Muscle of arm (tissue), 12 donors: ENCODE results near the gene SGPL1. TPM values are rescaled to one million over a fixed set of nuclear protein-coding genes. Genes with fewer than 3 reads are reported as not detected.

Experiments
- DNase-seq: peaks from one replicate; pipeline ENCODE4 v3.0.0-alpha.2; 2013
- polyA plus RNA-seq, 12 donors: library from polyadenylated mRNA; unstranded; fragments of 120-200 nt; gene quantifications; one replicate each; pipeline ENCODE4 v1.2.1, GENCODE V29; 2013; ENCODE audit not compliant: insufficient read length in 12 of 12

The SGPL1 gene
- polyA plus RNA-seq, 12 donors: 22.8 to 33.0 (median 25.1) TPM; not detected in 1

- DNase-seq: no peak
Observed at GRCh38 chr10:70905071-70906021, 89.6 kb downstream of the SGPL1 start.

GRCh38 chr10:70906031-70906783, 90.5 kb downstream of the SGPL1 start:
- DNase-seq: no peak

- no peak for DNase-seq
Observed at GRCh38 chr10:70906953-70907636, 91.3 kb downstream of the SGPL1 start.

- DNase-seq: no peak
Observed at GRCh38 chr10:70907637-70908405, 92.1 kb downstream of the SGPL1 start.

GRCh38 chr10:70908406-70909296, 92.9 kb downstream of the SGPL1 start:
- no peak for DNase-seq

GRCh38 chr10:70909326-70909935, 93.7 kb downstream of the SGPL1 start:
- no peak for DNase-seq

- no peak for DNase-seq
Observed at GRCh38 chr10:70910486-70911341, 95.0 kb downstream of the SGPL1 start.

GRCh38 chr10:70911386-70911785, 95.6 kb downstream of the SGPL1 start:
- no peak for DNase-seq

GRCh38 chr10:70912556-70912955, 96.8 kb downstream of the SGPL1 start:
- no peak for DNase-seq

GRCh38 chr10:70913191-70913892, 97.6 kb downstream of the SGPL1 start:
- no peak for DNase-seq

- DNase-seq: no peak
Observed at GRCh38 chr10:70913893-70914240, 98.1 kb downstream of the SGPL1 start.

- no peak for DNase-seq
Observed at GRCh38 chr10:70914316-70914864, 98.6 kb downstream of the SGPL1 start.

- no peak for DNase-seq
Observed at GRCh38 chr10:70915206-70915605, 99.5 kb downstream of the SGPL1 start.

GRCh38 chr10:70915806-70916205, 100.1 kb downstream of the SGPL1 start:
- no peak for DNase-seq

- DNase-seq: no peak
Observed at GRCh38 chr10:70916241-70916640, 100.5 kb downstream of the SGPL1 start.

- no peak for DNase-seq
Observed at GRCh38 chr10:70917226-70917625, 101.5 kb downstream of the SGPL1 start.

GRCh38 chr10:70917635-70918034, 101.9 kb downstream of the SGPL1 start:
- DNase-seq: no peak
